ENCODE results near the gene AUTS2. TPM values are rescaled to one million over a fixed set of nuclear protein-coding genes. Genes with fewer than 3 reads are reported as not detected.

Gene AUTS2
- total and polyA plus RNA-seq, 2 experiments from 2014 or later, result 32.0 to 91.0 TPM

DNA sequence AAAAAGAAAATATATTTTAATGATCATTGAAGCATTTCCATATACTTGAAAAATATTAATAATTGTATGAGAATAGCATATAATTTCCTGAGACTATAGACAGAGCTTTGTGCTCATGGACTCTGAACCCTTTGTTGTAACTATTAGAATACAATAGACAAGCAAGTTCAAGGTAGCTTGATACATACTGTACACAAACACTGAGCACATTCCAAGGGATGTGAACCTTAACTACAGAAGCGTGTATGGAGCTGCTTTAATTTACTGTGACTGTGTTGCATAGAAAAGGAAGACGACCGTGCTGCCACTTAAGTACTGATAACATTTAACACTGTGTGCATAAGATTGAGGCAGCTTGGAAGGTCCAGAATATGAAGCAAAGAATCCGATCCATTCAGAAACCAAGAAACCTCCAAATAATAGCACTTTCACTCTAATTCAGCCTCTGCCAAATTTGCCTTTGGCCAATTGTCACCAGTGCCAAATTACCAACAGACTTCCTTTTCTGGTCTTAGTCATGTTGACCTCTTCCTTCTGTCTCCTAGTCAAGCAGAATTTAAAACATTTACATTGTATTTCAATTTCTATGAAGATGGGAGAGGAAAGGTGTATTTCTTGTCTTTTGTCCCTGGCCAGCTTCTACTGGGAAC is 967.6 kb downstream of the AUTS2 start:
- Histone ChIP-seq H4K20me1 (replicated peaks; ENCODE audit: insufficient read depth) (no peaks in the 10 kb centered on the region), H3K27ac (ENCODE audit: low read depth) (no peak overlapping the region), H3K4me1 (ENCODE audit: insufficient read depth) (0 out of 2 replicates have a peak, but pooled peaks cover 3% of the 10 kb centered on the region), H3K4me3 (no peak overlapping the region), H3K79me2 (replicated peaks; ENCODE audit: insufficient read depth) (no peaks in the 10 kb centered on the region), H3K9me2 (ENCODE audit: insufficient read depth) (no peaks in the 10 kb centered on the region), H3F3A (replicated peaks; ENCODE audit: low read depth) (no peaks in the 10 kb centered on the region), H3K27me3 (ENCODE audit: insufficient read depth) (no peaks in the 10 kb centered on the region), H3K36me3 (ENCODE audit: insufficient read depth) (no peaks in the 10 kb centered on the region), H2AFZ (no peak overlapping the region), H3K4me2 (no peak overlapping the region)
- Mint-ChIP-seq H3K27me3 (ENCODE audit: insufficient read depth, low read depth, poor library complexity) (peaks cover 4% of the 10 kb centered on the region), H3K36me3 (ENCODE audit: low read depth) (no peaks in the 10 kb centered on the region), H3K27ac (no peak overlapping the region), H3K9me3 (no peaks in the 10 kb centered on the region), H3K4me1 (peaks cover 19% of the 10 kb centered on the region; the same call in 2 of the 3 replicates), H3K4me3 (no peak overlapping the region)
- no peak for ATAC-seq
- TF ChIP-seq ZNF114 (CRISPR knock-in tag; IDR thresholded peaks at IDR 0.05), result no peak
- no peak for TF ChIP-seq CREB1 (CRISPR knock-in tag; IDR thresholded peaks at IDR 0.05; ENCODE audit: low read depth)
- TF ChIP-seq, protein P1, sequence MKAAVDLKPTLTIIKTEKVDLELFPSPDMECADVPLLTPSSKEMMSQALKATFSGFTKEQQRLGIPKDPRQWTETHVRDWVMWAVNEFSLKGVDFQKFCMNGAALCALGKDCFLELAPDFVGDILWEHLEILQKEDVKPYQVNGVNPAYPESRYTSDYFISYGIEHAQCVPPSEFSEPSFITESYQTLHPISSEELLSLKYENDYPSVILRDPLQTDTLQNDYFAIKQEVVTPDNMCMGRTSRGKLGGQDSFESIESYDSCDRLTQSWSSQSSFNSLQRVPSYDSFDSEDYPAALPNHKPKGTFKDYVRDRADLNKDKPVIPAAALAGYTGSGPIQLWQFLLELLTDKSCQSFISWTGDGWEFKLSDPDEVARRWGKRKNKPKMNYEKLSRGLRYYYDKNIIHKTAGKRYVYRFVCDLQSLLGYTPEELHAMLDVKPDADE (IDR thresholded peaks at IDR 0.05), result no peak
- TF ChIP-seq EZH2phosphoT487 (IDR thresholded peaks at IDR 0.05; ENCODE audit: unreplicated experiment), result no peak
- no peak for TF ChIP-seq POLR2AphosphoS5 (IDR thresholded peaks at IDR 0.05; ENCODE audit: low read depth)
- DNase-seq (ENCODE audit: low spot score), result no peak

- no peaks in the 10 kb centered on the region for H3K36me3 ChIP-seq (ENCODE audit: insufficient read depth)
- no peaks in the 10 kb centered on the region for H3K79me2 ChIP-seq (replicated peaks; ENCODE audit: insufficient read depth)
- Mint-ChIP-seq H3K27me3 (ENCODE audit: insufficient read depth, low read depth, poor library complexity) (peaks cover 2% of the 10 kb centered on the region), H3K36me3 (ENCODE audit: low read depth) (no peaks in the 10 kb centered on the region), H3K27ac (no peak overlapping the region), H3K4me1 (peaks cover 20% of the 10 kb centered on the region; the same call in 2 of the 3 replicates), H3K9me3 (no peaks in the 10 kb centered on the region), H3K4me3 (no peak overlapping the region)
- H4K20me1 ChIP-seq (replicated peaks; ENCODE audit: insufficient read depth), result no peaks in the 10 kb centered on the region
- no peak overlapping the region for H2AFZ ChIP-seq
- H3K4me1 ChIP-seq (ENCODE audit: insufficient read depth), result 0 out of 2 replicates have a peak, but pooled peaks cover 3% of the 10 kb centered on the region
- no peaks in the 10 kb centered on the region for H3K9me2 ChIP-seq (ENCODE audit: insufficient read depth)
- H3K4me3 ChIP-seq, result no peak overlapping the region
- H3K27ac ChIP-seq (ENCODE audit: low read depth), result no peak overlapping the region
- H3K27me3 ChIP-seq (ENCODE audit: insufficient read depth), result no peaks in the 10 kb centered on the region
- ATAC-seq, result no peak
- no peak for DNase-seq (ENCODE audit: low spot score)
- no peak overlapping the region for H3K4me2 ChIP-seq
- no peaks in the 10 kb centered on the region for H3F3A ChIP-seq (replicated peaks; ENCODE audit: low read depth)
- TF ChIP-seq EZH2 (IDR thresholded peaks at IDR 0.05; ENCODE audit: low read depth, unreplicated experiment) (no peak), CTCF (conservative IDR thresholded peaks at IDR 0.05; ENCODE audit: low read depth in 2 of 2) (no peak), ZNF331 (CRISPR knock-in tag; IDR thresholded peaks at IDR 0.05; ENCODE audit: low read depth) (no peak), CREB1 (CRISPR knock-in tag; IDR thresholded peaks at IDR 0.05; ENCODE audit: low read depth) (no peak)
- TF ChIP-seq, protein P2, sequence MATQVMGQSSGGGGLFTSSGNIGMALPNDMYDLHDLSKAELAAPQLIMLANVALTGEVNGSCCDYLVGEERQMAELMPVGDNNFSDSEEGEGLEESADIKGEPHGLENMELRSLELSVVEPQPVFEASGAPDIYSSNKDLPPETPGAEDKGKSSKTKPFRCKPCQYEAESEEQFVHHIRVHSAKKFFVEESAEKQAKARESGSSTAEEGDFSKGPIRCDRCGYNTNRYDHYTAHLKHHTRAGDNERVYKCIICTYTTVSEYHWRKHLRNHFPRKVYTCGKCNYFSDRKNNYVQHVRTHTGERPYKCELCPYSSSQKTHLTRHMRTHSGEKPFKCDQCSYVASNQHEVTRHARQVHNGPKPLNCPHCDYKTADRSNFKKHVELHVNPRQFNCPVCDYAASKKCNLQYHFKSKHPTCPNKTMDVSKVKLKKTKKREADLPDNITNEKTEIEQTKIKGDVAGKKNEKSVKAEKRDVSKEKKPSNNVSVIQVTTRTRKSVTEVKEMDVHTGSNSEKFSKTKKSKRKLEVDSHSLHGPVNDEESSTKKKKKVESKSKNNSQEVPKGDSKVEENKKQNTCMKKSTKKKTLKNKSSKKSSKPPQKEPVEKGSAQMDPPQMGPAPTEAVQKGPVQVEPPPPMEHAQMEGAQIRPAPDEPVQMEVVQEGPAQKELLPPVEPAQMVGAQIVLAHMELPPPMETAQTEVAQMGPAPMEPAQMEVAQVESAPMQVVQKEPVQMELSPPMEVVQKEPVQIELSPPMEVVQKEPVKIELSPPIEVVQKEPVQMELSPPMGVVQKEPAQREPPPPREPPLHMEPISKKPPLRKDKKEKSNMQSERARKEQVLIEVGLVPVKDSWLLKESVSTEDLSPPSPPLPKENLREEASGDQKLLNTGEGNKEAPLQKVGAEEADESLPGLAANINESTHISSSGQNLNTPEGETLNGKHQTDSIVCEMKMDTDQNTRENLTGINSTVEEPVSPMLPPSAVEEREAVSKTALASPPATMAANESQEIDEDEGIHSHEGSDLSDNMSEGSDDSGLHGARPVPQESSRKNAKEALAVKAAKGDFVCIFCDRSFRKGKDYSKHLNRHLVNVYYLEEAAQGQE (IDR thresholded peaks at IDR 0.05; ENCODE audit: unreplicated experiment), result no peak
These were observed 968.4 kb downstream of the AUTS2 start for GRCh38 chr7:70566671-70567070.

Measured in GM23338 (cell line).